NB4 (cell line): Measurements from ENCODE around the gene NSD1.

Experiments
- DNase-seq: peaks from one replicate; pipeline ENCODE4 v3.0.0; 2010; ENCODE audit warnings: low read depth
- H3K4me3 ChIP-seq: one replicate; pipeline ENCODE4 v1.5.1; 2011; ENCODE audit warnings: mild to moderate bottlenecking, low read depth, low read length, moderate library complexity
- CTCF ChIP-seq: IDR thresholded peaks from one replicate; pipeline ENCODE4 v1.5.1; 2012; ENCODE audit warnings: low read depth, low read length
- MAX ChIP-seq: IDR thresholded peaks from 2 replicates; pipeline ENCODE4 v1.6.1; 2011; ENCODE audit warnings: low read depth, low read length
- MYC ChIP-seq: IDR thresholded peaks from 2 replicates; pipeline ENCODE4 v1.6.1; 2011; ENCODE audit warnings: low read depth, low read length
- POLR2A ChIP-seq: IDR thresholded peaks from 2 replicates; pipeline ENCODE4 v1.6.1; 2011; ENCODE audit warnings: mild to moderate bottlenecking; ENCODE audit not compliant: insufficient read length; ENCODE audit errors: extremely low read depth

The NSD1 gene

GRCh38 chr5:177349362-177349647 lies 215.7 kb downstream of the NSD1 start:
- TF ChIP-seq CTCF = no peak
- TF ChIP-seq MAX = no peak
- peak overlapping the region; percentile 19 for H3K4me3 ChIP-seq
- no peak for DNase-seq

GRCh38 chr5:177349762-177350161 lies 216.2 kb downstream of the NSD1 start:
- DNase-seq = no peak
- H3K4me3 ChIP-seq = peak overlapping the region; percentile 100
- TF ChIP-seq CTCF (no peak), MYC (no peak), POLR2A (no peak), MAX (no peak)
